GM21786 (cell line): ENCODE measurements around the gene ADGRE3.
"Not testable (repeated sequence)": the region's sequence is repeated elsewhere in the genome, so short reads cannot be mapped to it uniquely, and the experiment has no call there.

Experiments used
- ATAC-seq: cut with Tn5 transposase; IDR thresholded peaks from one replicate; pipeline ENCODE4 v1.9.1; 2021; ENCODE audit not compliant: unreplicated experiment

Gene ADGRE3

GRCh38 chr19:14669940-14670339 lies 4.7 kb downstream of the ADGRE3 start:
- no peak for ATAC-seq

- ATAC-seq: no peak
Measured at GRCh38 chr19:14661372-14661924, 13.2 kb downstream of the ADGRE3 start.

- ATAC-seq: no peak
Measured at GRCh38 chr19:14659874-14660489, 14.7 kb downstream of the ADGRE3 start.

- no peak for ATAC-seq
Measured at GRCh38 chr19:14655726-14656125, 18.9 kb downstream of the ADGRE3 start.

- no peak for ATAC-seq
Measured at GRCh38 chr19:14654786-14655560, 19.7 kb downstream of the ADGRE3 start.

- ATAC-seq: no peak
Measured at GRCh38 chr19:14650161-14650560, 24.5 kb downstream of the ADGRE3 start.

- no peak for ATAC-seq
Measured at GRCh38 chr19:14649020-14649419, 25.6 kb downstream of the ADGRE3 start.

- no peak for ATAC-seq
Measured at GRCh38 chr19:14648506-14648905, 26.1 kb downstream of the ADGRE3 start.

GRCh38 chr19:14639536-14640277 lies 34.9 kb downstream of the ADGRE3 start:
- no peak for ATAC-seq

GRCh38 chr19:14632286-14632685 lies 42.4 kb downstream of the ADGRE3 start:
- ATAC-seq: no peak

- no peak for ATAC-seq
Measured at GRCh38 chr19:14629557-14629956, 45.1 kb downstream of the ADGRE3 start.

GRCh38 chr19:14624491-14624890 lies 50.2 kb downstream of the ADGRE3 start:
- not testable (repeated sequence) for ATAC-seq

- no peak for ATAC-seq
Measured at GRCh38 chr19:14619404-14619803, 55.2 kb downstream of the ADGRE3 start.

- no peak for ATAC-seq
Measured at GRCh38 chr19:14616407-14616806, 58.2 kb downstream of the ADGRE3 start.

GRCh38 chr19:14615623-14616022 lies 59.0 kb downstream of the ADGRE3 start:
- ATAC-seq: no peak

GRCh38 chr19:14614099-14614412 lies 60.6 kb downstream of the ADGRE3 start:
- ATAC-seq: no peak

- not testable (repeated sequence) for ATAC-seq
Measured at GRCh38 chr19:14613399-14614098, 61.1 kb downstream of the ADGRE3 start.

- no peak for ATAC-seq
Measured at GRCh38 chr19:14612657-14613056, 62.0 kb downstream of the ADGRE3 start.

- not testable (repeated sequence) for ATAC-seq
Measured at GRCh38 chr19:14612242-14612641, 62.4 kb downstream of the ADGRE3 start.

- no peak for ATAC-seq
Measured at GRCh38 chr19:14611051-14611450, 63.6 kb downstream of the ADGRE3 start.

- no peak for ATAC-seq
Measured at GRCh38 chr19:14606627-14607026, 68.0 kb downstream of the ADGRE3 start.
